CD4-positive, alpha-beta T cell (primary cell): ENCODE data around the gene VPS39. TPM values are rescaled to one million over a fixed set of nuclear protein-coding genes. Genes with fewer than 3 reads are reported as not detected.

ENCODE experiments used
- ATAC-seq: fragments of 200-7000 bp; cut with Tn5 transposase; one replicate; pipeline ENCODE4 v1.10.0; 2022; ENCODE audit warnings: mild to moderate bottlenecking; ENCODE audit not compliant: poor library complexity
- CTCF ChIA-PET: fragments of 350-600 bp; sonication (Branson Sonifier 250); formaldehyde crosslinking; loops from one replicate; lab custom pipeline; 2021; ENCODE audit warnings: antibody characterized with exemption, inconsistent platforms; lab: Charles Lee
- POLR2A ChIA-PET: fragments of 350-600 bp; sonication (Branson Sonifier 250); formaldehyde crosslinking; loops from one replicate; lab custom pipeline; 2021; ENCODE audit warnings: antibody characterized with exemption, inconsistent platforms; lab: Charles Lee
- DNase-seq, 14 experiments: peaks; one replicate each; pipeline ENCODE4 v3.0.0-alpha.2; 2013 to 2020; ENCODE audit warnings: mixed read lengths in 2 of 14
- H3K27ac ChIP-seq, 2 donors: one replicate each; pipeline versions ENCODE4 v1.5.1 to v1.7.0; 2013; ENCODE audit warnings: low read length in 2 of 2, low read depth in 1 of 2, mild to moderate bottlenecking in 1 of 2
- H3K27me3 ChIP-seq, 2 experiments: 1 replicate in 1 of 2; 2 replicates in 1 of 2; pipeline versions ENCODE4 v1.6.1 to v1.7.0; 2013; ENCODE audit warnings: low read length in 2 of 2, control low read depth in 1 of 2, mild to moderate bottlenecking in 1 of 2, moderate library complexity in 1 of 2; ENCODE audit not compliant: insufficient read depth in 2 of 2, control insufficient read depth in 1 of 2
- H3K36me3 ChIP-seq: one replicate; pipeline ENCODE4 v1.6.1; 2013; ENCODE audit warnings: low read length, control low read depth; ENCODE audit not compliant: insufficient read depth
- H3K4me1 ChIP-seq: one replicate; pipeline ENCODE4 v1.6.1; 2013; ENCODE audit warnings: low read length, control low read depth; ENCODE audit not compliant: insufficient read depth
- H3K4me3 ChIP-seq: one replicate; pipeline ENCODE4 v1.5.1; 2013; ENCODE audit warnings: mild to moderate bottlenecking, low read length, moderate library complexity
- H3K9me3 ChIP-seq, 2 experiments: 1 replicate in 1 of 2; 2 replicates in 1 of 2; pipeline versions ENCODE4 v1.6.1 to v1.7.0; 2013; ENCODE audit warnings: low read length in 2 of 2, mild to moderate bottlenecking in 2 of 2, control low read depth in 1 of 2, moderate library complexity in 1 of 2; ENCODE audit not compliant: control insufficient read depth in 1 of 2, insufficient read depth in 1 of 2
- H3K27ac Mint-ChIP-seq: one replicate; pipeline ENCODE4 v1.8.0; 2020; ENCODE audit warnings: mixed read lengths
- H3K27me3 Mint-ChIP-seq: one replicate; pipeline ENCODE4 v1.8.0; 2021; ENCODE audit warnings: mixed read lengths
- H3K36me3 Mint-ChIP-seq: one replicate; pipeline ENCODE4 v1.8.0; 2021; ENCODE audit warnings: low read depth, mixed read lengths
- H3K4me1 Mint-ChIP-seq: one replicate; pipeline ENCODE4 v1.8.0; 2021; ENCODE audit warnings: low read depth, mixed read lengths
- H3K4me3 Mint-ChIP-seq: one replicate; pipeline ENCODE4 v1.8.0; 2020; ENCODE audit warnings: mild to moderate bottlenecking, mixed read lengths
- H3K9me3 Mint-ChIP-seq: one replicate; pipeline ENCODE4 v1.8.0; 2020; ENCODE audit warnings: mixed read lengths
- intact Hi-C, 2 experiments: fragments of 100-400 bp; cut with DNase I in 1 of 2; cut with micrococcal nuclease in 1 of 2; formaldehyde crosslinking; loops; one replicate each; pipeline versions ENCODE4 v1.15.1 to v1.9.0; 2023 to 2025; cut with DNase I, micrococcal nuclease
- total RNA-seq, 174 experiments: library from RNA in 2 of 174; stranded (reverse) in 2 of 174; gene quantifications; one replicate each; pipeline ENCODE4 v1.2.3 and lab custom pipeline; 2021 to 2026
- TF ChIP-seq, protein P1 (sequence below): fragments of 200-600 bp; IDR thresholded peaks from one replicate; pipeline ENCODE4 v1.8.0; 2022; ENCODE audit warnings: antibody characterized with exemption, mild to moderate bottlenecking

The VPS39 gene
- total RNA-seq, 2 experiments from 2014 or later: 73.4 to 82.5 TPM

GRCh38 chr15:42138411-42138810, 69.7 kb downstream of the VPS39 start:
- no peak overlapping the region for H3K27ac ChIP-seq
- H3K4me1 ChIP-seq: no peaks in the 10 kb centered on the region
- TF ChIP-seq, protein P1, sequence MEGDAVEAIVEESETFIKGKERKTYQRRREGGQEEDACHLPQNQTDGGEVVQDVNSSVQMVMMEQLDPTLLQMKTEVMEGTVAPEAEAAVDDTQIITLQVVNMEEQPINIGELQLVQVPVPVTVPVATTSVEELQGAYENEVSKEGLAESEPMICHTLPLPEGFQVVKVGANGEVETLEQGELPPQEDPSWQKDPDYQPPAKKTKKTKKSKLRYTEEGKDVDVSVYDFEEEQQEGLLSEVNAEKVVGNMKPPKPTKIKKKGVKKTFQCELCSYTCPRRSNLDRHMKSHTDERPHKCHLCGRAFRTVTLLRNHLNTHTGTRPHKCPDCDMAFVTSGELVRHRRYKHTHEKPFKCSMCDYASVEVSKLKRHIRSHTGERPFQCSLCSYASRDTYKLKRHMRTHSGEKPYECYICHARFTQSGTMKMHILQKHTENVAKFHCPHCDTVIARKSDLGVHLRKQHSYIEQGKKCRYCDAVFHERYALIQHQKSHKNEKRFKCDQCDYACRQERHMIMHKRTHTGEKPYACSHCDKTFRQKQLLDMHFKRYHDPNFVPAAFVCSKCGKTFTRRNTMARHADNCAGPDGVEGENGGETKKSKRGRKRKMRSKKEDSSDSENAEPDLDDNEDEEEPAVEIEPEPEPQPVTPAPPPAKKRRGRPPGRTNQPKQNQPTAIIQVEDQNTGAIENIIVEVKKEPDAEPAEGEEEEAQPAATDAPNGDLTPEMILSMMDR: no peak
- ChIA-PET CTCF (interaction anchor here (1.4 to 1.7 kb wide), 2 partner anchors 11 to 149 kb away, joined by 3 to 7 read pairs; no protein-coding TSS in a partner anchor), POLR2A (no interaction called here)
- no peak overlapping the region for H3K4me3 Mint-ChIP-seq
- no peak overlapping the region for H3K27ac Mint-ChIP-seq
- peaks cover 0 to 3% of the 10 kb centered on the region in 2 experiments for H3K9me3 ChIP-seq
- H3K36me3 ChIP-seq: no peaks in the 10 kb centered on the region
- DNase-seq (peak in 1 of 14 experiments; percentile 12), ATAC-seq (no peak)
- no peaks in the 10 kb centered on the region for H3K36me3 Mint-ChIP-seq
- no peak overlapping the region for H3K4me3 ChIP-seq
- no peaks in the 10 kb centered on the region for H3K9me3 Mint-ChIP-seq
- no peaks in the 10 kb centered on the region for H3K27me3 Mint-ChIP-seq
- no peaks in the 10 kb centered on the region for H3K27me3 ChIP-seq
- no peaks in the 10 kb centered on the region for H3K4me1 Mint-ChIP-seq
- intact Hi-C loops: no loop called here

- TF ChIP-seq, protein P1: peak; percentile 68
- intact Hi-C loops: loop anchor here in 1 of 2 experiments (2.0 kb wide), 2 partner anchors 71 to 149 kb away; no protein-coding TSS in a partner anchor
- POLR2A ChIA-PET: no interaction called here
These were observed 70.4 kb downstream of the VPS39 start for GRCh38 chr15:42137461-42138261.

DNA sequence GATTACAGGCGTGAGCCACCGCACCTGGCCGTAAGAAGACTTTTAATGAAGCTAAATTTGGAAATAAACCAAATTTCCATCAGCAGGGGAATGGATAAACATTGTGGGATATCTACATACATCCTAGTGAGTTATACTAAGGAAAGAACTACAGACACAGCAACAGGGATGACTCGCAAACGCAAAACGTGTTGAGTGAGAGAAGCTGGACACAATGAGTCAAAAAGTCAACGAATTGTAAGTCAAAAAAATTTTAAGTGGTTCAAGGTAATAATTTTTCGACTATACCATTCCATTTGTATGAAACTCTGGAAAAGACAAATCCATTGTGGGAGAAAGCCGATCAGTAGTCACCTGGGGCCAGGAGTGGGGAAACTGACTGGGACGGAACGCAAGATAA, 71.6 kb downstream of the VPS39 start:
- POLR2A ChIA-PET: no interaction called here
- Histone ChIP-seq H3K36me3 (no peaks in the 10 kb centered on the region), H3K27ac (no peak overlapping the region), H3K9me3 (peaks cover 0 to 3% of the 10 kb centered on the region in 2 experiments), H3K4me1 (no peaks in the 10 kb centered on the region), H3K27me3 (no peaks in the 10 kb centered on the region), H3K4me3 (no peak overlapping the region)
- Mint-ChIP-seq H3K36me3 (no peaks in the 10 kb centered on the region), H3K4me3 (no peak overlapping the region), H3K9me3 (no peaks in the 10 kb centered on the region), H3K4me1 (no peaks in the 10 kb centered on the region), H3K27ac (no peak overlapping the region), H3K27me3 (no peaks in the 10 kb centered on the region)
- intact Hi-C loops: loop anchor here in 1 of 2 experiments (2.0 kb wide), 2 partner anchors 70 to 148 kb away; no protein-coding TSS in a partner anchor
- ATAC-seq (no peak), DNase-seq (peak in 1 of 14 experiments; percentile 2)
- TF ChIP-seq, protein P1: no peak
- CTCF ChIA-PET: no interaction called here

More at GRCh38 chr15:42137461-42138261, 70.4 kb downstream of the VPS39 start:
- Histone ChIP-seq H3K9me3 (peaks cover 0 to 3% of the 10 kb centered on the region in 2 experiments), H3K4me1 (no peaks in the 10 kb centered on the region), H3K27ac (no peak overlapping the region), H3K27me3 (no peaks in the 10 kb centered on the region), H3K4me3 (no peak overlapping the region), H3K36me3 (no peaks in the 10 kb centered on the region)
- Mint-ChIP-seq H3K36me3 (no peaks in the 10 kb centered on the region), H3K27me3 (no peaks in the 10 kb centered on the region), H3K4me1 (no peaks in the 10 kb centered on the region), H3K27ac (no peak overlapping the region), H3K4me3 (no peak overlapping the region), H3K9me3 (no peaks in the 10 kb centered on the region)
- CTCF ChIA-PET: interaction anchor here (0.7 to 1.7 kb wide), 2 partner anchors 10 to 148 kb away, joined by 3 to 7 read pairs; no protein-coding TSS in a partner anchor
- ATAC-seq (no peak), DNase-seq (peak in 5 of 14 experiments; percentile 13 to 51 (median 36))
